GM23338 (cell line): ENCODE data around the gene RAP1A. TPM values are rescaled to one million over a fixed set of nuclear protein-coding genes. Genes with fewer than 3 reads are reported as not detected.

Experiments
- ATAC-seq: fragments of 200-7000 bp; cut with Tn5 transposase; 3 replicates; pipeline ENCODE4 v1.9.1; 2020
- DNase-seq: peaks from one replicate; pipeline ENCODE4 v3.0.0-alpha.2; 2015; ENCODE audit warnings: low spot score
- H2AFZ ChIP-seq: fragments of 200-600 bp; sonication (generic); 2 replicates; pipeline ENCODE4 v1.8.0; 2016; ENCODE audit warnings: antibody characterized with exemption, mild to moderate bottlenecking, moderate library complexity
- H3F3A ChIP-seq: fragments of 200-600 bp; sonication (generic); replicated peaks from 2 replicates; pipeline ENCODE4 v1.8.0; 2017; ENCODE audit warnings: antibody characterized with exemption, mixed run types, low read depth
- H3K27ac ChIP-seq: fragments of 200-600 bp; sonication (generic); 2 replicates; pipeline ENCODE4 v1.6.1; 2016; ENCODE audit warnings: low read depth
- H3K27me3 ChIP-seq: fragments of 200-600 bp; sonication (generic); 2 replicates; pipeline ENCODE4 v1.8.0; 2016; ENCODE audit warnings: mild to moderate bottlenecking, mixed run types, moderate library complexity; ENCODE audit not compliant: insufficient read depth
- H3K36me3 ChIP-seq: fragments of 200-600 bp; sonication (generic); 2 replicates; pipeline ENCODE4 v1.8.0; 2016; ENCODE audit warnings: mild to moderate bottlenecking; ENCODE audit not compliant: insufficient read depth
- H3K4me1 ChIP-seq: fragments of 200-600 bp; sonication (generic); 2 replicates; pipeline ENCODE4 v1.8.0; 2016; ENCODE audit warnings: mild to moderate bottlenecking, moderate library complexity; ENCODE audit not compliant: insufficient read depth
- H3K4me2 ChIP-seq: fragments of 200-600 bp; sonication (generic); 2 replicates; pipeline ENCODE4 v1.7.1; 2017; ENCODE audit warnings: mixed run types
- H3K4me3 ChIP-seq: fragments of 200-600 bp; sonication (generic); 2 replicates; pipeline ENCODE4 v1.6.1; 2016; ENCODE audit warnings: mixed run types
- H3K79me2 ChIP-seq: fragments of 200-600 bp; sonication (generic); replicated peaks from 2 replicates; pipeline ENCODE4 v1.8.0; 2017; ENCODE audit warnings: mild to moderate bottlenecking; ENCODE audit not compliant: insufficient read depth
- H3K9me2 ChIP-seq: fragments of 200-600 bp; sonication (generic); 2 replicates; pipeline ENCODE4 v1.8.0; 2017; ENCODE audit not compliant: insufficient read depth
- H4K20me1 ChIP-seq: fragments of 200-600 bp; sonication (generic); replicated peaks from 2 replicates; pipeline ENCODE4 v1.8.0; 2017; ENCODE audit warnings: mild to moderate bottlenecking; ENCODE audit not compliant: insufficient read depth
- H3K27ac Mint-ChIP-seq: 2 replicates; pipeline ENCODE4 v1.8.0; 2020; ENCODE audit warnings: inconsistent platforms, mild to moderate bottlenecking, moderate library complexity, mixed read lengths
- H3K27me3 Mint-ChIP-seq: 3 replicates; pipeline ENCODE4 v1.8.0; 2022; ENCODE audit warnings: low read depth, mild to moderate bottlenecking, moderate library complexity, mixed read lengths, inconsistent platforms; ENCODE audit not compliant: insufficient read depth, poor library complexity
- H3K36me3 Mint-ChIP-seq: 3 replicates; pipeline ENCODE4 v1.8.0; 2021; ENCODE audit warnings: low read depth, mild to moderate bottlenecking, inconsistent platforms, moderate library complexity, mixed read lengths
- H3K4me1 Mint-ChIP-seq: 3 replicates; pipeline ENCODE4 v1.8.0; 2020; ENCODE audit warnings: mild to moderate bottlenecking, inconsistent platforms, mixed read lengths
- H3K4me3 Mint-ChIP-seq: 3 replicates; pipeline ENCODE4 v1.8.0; 2021; ENCODE audit warnings: moderate library complexity, mild to moderate bottlenecking, inconsistent platforms, mixed read lengths
- H3K9me3 Mint-ChIP-seq: 3 replicates; pipeline ENCODE4 v1.8.0; 2020; ENCODE audit warnings: moderate library complexity, mild to moderate bottlenecking, inconsistent platforms, mixed read lengths
- ETS1 ChIP-seq: IDR thresholded peaks from 2 replicates; pipeline ENCODE4 v1.6.1; 2016; ENCODE audit warnings: antibody characterized with exemption
- EZH2 ChIP-seq: fragments of 200-600 bp; sonication (generic); IDR thresholded peaks from one replicate; pipeline ENCODE4 v1.8.0; 2017; ENCODE audit warnings: antibody characterized with exemption, mild to moderate bottlenecking, low read depth; ENCODE audit not compliant: unreplicated experiment
- EZH2phosphoT487 ChIP-seq: fragments of 200-600 bp; sonication (generic); IDR thresholded peaks from one replicate; pipeline ENCODE4 v1.8.1; 2018; ENCODE audit warnings: antibody characterized with exemption; ENCODE audit not compliant: unreplicated experiment
- JUNB ChIP-seq: IDR thresholded peaks from one replicate; pipeline ENCODE4 v1.6.1; 2016; ENCODE audit warnings: antibody characterized with exemption; ENCODE audit not compliant: unreplicated experiment
- NANOG ChIP-seq: IDR thresholded peaks from 2 replicates; pipeline ENCODE4 v1.6.1; 2016; ENCODE audit warnings: antibody characterized with exemption, borderline replicate concordance
- POLR2AphosphoS5 ChIP-seq: IDR thresholded peaks from 2 replicates; pipeline ENCODE4 v1.6.1; 2016; ENCODE audit warnings: antibody characterized with exemption, low read depth
- REST ChIP-seq: IDR thresholded peaks from one replicate; pipeline ENCODE4 v1.6.1; 2018; ENCODE audit warnings: antibody characterized with exemption; ENCODE audit not compliant: unreplicated experiment
- STAT1 ChIP-seq: IDR thresholded peaks from one replicate; pipeline ENCODE4 v1.6.1; 2016; ENCODE audit warnings: antibody characterized with exemption; ENCODE audit not compliant: unreplicated experiment
- ZNF331 ChIP-seq: fragments of 250-450 bp; sonication (Bioruptor Pico); IDR thresholded peaks from 2 replicates; pipeline ENCODE4 v1.5.0; 2020; ENCODE audit warnings: low read depth, mild to moderate bottlenecking, moderate library complexity
- ZNF462 ChIP-seq: fragments of 250-450 bp; sonication (Bioruptor Pico); IDR thresholded peaks from 2 replicates; pipeline ENCODE4 v1.5.0; 2020; ENCODE audit warnings: mild to moderate bottlenecking, moderate library complexity
- polyA plus RNA-seq: library from polyadenylated mRNA; unstranded; fragments of >200 nt; fragmentation: Nextera tagmentation; extraction: Ambion mirVana; gene quantifications from 2 replicates; pipeline ENCODE4 v1.2.1, GENCODE V29; 2016
- total RNA-seq: library from RNA; depleted of rRNA; stranded (reverse); fragments of >200 nt; shearing (Covaris generic); gene quantifications from 2 replicates; pipeline ENCODE4 v1.2.3, GENCODE V29; 2014

RAP1A gene
- total and polyA plus RNA-seq, 2 experiments from 2014 or later: 16.2 to 23.0 TPM

GRCh38 chr1:111594306-111594693 lies 25.3 kb upstream of the RAP1A start (continued):
- TF ChIP-seq REST: no peak

- H3K9me3 Mint-ChIP-seq: no peaks in the 10 kb centered on the region; the same call in 1 of the 3 replicates
- no peak for TF ChIP-seq REST
- TF ChIP-seq EZH2: no peak
- no peak for TF ChIP-seq ZNF331
- no peak for TF ChIP-seq ZNF462 (CRISPR knock-in tag)
- no peak for TF ChIP-seq POLR2AphosphoS5
- TF ChIP-seq STAT1: no peak
- TF ChIP-seq JUNB: no peak
- TF ChIP-seq ETS1: no peak
- TF ChIP-seq NANOG: no peak
- no peak for TF ChIP-seq EZH2phosphoT487
These were observed 23.8 kb upstream of the RAP1A start for GRCh38 chr1:111595807-111596206.

More at GRCh38 chr1:111595807-111596206, 23.8 kb upstream of the RAP1A start:
- no peaks in the 10 kb centered on the region for H3K79me2 ChIP-seq
- no peak overlapping the region for H2AFZ ChIP-seq
- peaks cover 8% of the 10 kb centered on the region; the same call in 1 of the 2 replicates for H3K4me1 ChIP-seq
- H3K36me3 Mint-ChIP-seq: no peaks in the 10 kb centered on the region
- no peaks in the 10 kb centered on the region for H3K27me3 Mint-ChIP-seq
- H3K4me1 Mint-ChIP-seq: peaks cover 10% of the 10 kb centered on the region
- H3K4me3 ChIP-seq: no peak overlapping the region
- H4K20me1 ChIP-seq: no peaks in the 10 kb centered on the region
- H3K27ac ChIP-seq: no peak overlapping the region
- no peaks in the 10 kb centered on the region for H3K27me3 ChIP-seq
- H3K36me3 ChIP-seq: no peaks in the 10 kb centered on the region
- DNase-seq (no peak), ATAC-seq (no peak)
- H3K9me2 ChIP-seq: peaks cover 4% of the 10 kb centered on the region
- H3K4me3 Mint-ChIP-seq: no peak overlapping the region
- no peak overlapping the region for H3K27ac Mint-ChIP-seq
- H3K4me2 ChIP-seq: no peak overlapping the region
- no peaks in the 10 kb centered on the region for H3F3A ChIP-seq
